ENCODE measurements around the gene SYT9. TPM values are rescaled to one million over a fixed set of nuclear protein-coding genes. Genes with fewer than 3 reads are reported as not detected.

Gene SYT9
- total RNA-seq, 2 donors from 2014 or later, result 0.64 to 2.2 TPM

DNA sequence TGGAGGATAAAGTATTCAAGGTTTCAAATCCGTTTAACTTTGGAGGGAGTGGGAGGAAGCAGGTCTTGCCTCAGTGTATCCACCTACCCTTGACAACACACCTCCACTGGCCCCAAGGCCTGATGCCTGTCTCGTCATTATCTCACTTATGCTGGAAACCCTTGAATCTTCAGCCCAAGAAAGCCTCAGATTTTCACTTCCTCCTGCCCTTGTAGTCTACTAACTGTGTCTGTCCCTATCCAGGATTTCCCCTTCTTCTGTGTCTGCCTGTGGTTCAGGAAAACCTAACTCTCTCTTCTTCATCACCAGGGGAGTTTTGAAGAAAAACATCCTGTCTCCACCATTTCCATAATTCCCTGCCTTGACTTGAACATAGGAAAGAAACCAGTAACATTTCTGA lies 56.1 kb downstream of the SYT9 start:
- Histone ChIP-seq H3K9me3 (no peaks in the 10 kb centered on the region), H3K4me3 (no peak overlapping the region), H3K4me1 (replicated peaks) (no peaks in the 10 kb centered on the region), H3K27ac (no peak overlapping the region), H3K36me3 (no peaks in the 10 kb centered on the region), H3K27me3 (replicated peaks; ENCODE audit: insufficient read depth) (no peaks in the 10 kb centered on the region)
- TF ChIP-seq, protein P1, sequence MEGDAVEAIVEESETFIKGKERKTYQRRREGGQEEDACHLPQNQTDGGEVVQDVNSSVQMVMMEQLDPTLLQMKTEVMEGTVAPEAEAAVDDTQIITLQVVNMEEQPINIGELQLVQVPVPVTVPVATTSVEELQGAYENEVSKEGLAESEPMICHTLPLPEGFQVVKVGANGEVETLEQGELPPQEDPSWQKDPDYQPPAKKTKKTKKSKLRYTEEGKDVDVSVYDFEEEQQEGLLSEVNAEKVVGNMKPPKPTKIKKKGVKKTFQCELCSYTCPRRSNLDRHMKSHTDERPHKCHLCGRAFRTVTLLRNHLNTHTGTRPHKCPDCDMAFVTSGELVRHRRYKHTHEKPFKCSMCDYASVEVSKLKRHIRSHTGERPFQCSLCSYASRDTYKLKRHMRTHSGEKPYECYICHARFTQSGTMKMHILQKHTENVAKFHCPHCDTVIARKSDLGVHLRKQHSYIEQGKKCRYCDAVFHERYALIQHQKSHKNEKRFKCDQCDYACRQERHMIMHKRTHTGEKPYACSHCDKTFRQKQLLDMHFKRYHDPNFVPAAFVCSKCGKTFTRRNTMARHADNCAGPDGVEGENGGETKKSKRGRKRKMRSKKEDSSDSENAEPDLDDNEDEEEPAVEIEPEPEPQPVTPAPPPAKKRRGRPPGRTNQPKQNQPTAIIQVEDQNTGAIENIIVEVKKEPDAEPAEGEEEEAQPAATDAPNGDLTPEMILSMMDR (IDR thresholded peaks at IDR 0.05), result no peak
- no peak for TF ChIP-seq POLR2AphosphoS5 (IDR thresholded peaks at IDR 0.05)
- TF ChIP-seq POLR2A (IDR thresholded peaks at IDR 0.05), result no peak
- 82% methylated on average over 2 of the region's 2 CpGs for WGBS
- intact Hi-C loops (cut with DNase I), result no loop called here
- DNase-seq (ENCODE audit: low spot score), result no peak

- Histone ChIP-seq H3K27me3 (replicated peaks; ENCODE audit: insufficient read depth) (no peaks in the 10 kb centered on the region), H3K9me3 (no peaks in the 10 kb centered on the region), H3K27ac (no peak overlapping the region), H3K4me3 (no peak overlapping the region), H3K4me1 (replicated peaks) (no peaks in the 10 kb centered on the region), H3K36me3 (no peaks in the 10 kb centered on the region)
- no peak for TF ChIP-seq POLR2AphosphoS5 (IDR thresholded peaks at IDR 0.05)
- no peak for TF ChIP-seq POLR2A (IDR thresholded peaks at IDR 0.05)
- TF ChIP-seq, protein P1 (IDR thresholded peaks at IDR 0.05), result no peak
- intact Hi-C loops (cut with DNase I), result no loop called here
- DNase-seq (ENCODE audit: low spot score), result no peak
- WGBS, result 36% methylated on average over 3 of the region's 3 CpGs
Measured at GRCh38 chr11:7311903-7312302, 60.2 kb downstream of the SYT9 start.

GRCh38 chr11:7314811-7315604 lies 63.3 kb downstream of the SYT9 start:
- Histone ChIP-seq H3K4me3 (no peak overlapping the region), H3K9me3 (no peaks in the 10 kb centered on the region), H3K27ac (no peak overlapping the region), H3K4me1 (replicated peaks) (no peaks in the 10 kb centered on the region), H3K36me3 (no peaks in the 10 kb centered on the region), H3K27me3 (replicated peaks; ENCODE audit: insufficient read depth) (no peaks in the 10 kb centered on the region)
- WGBS, result 85% methylated on average over 4 of the region's 4 CpGs
- intact Hi-C loops (cut with DNase I), result no loop called here
- TF ChIP-seq POLR2AphosphoS5 (IDR thresholded peaks at IDR 0.05), result no peak
- TF ChIP-seq POLR2A (IDR thresholded peaks at IDR 0.05), result no peak
- no peak for DNase-seq (ENCODE audit: low spot score)

DNA sequence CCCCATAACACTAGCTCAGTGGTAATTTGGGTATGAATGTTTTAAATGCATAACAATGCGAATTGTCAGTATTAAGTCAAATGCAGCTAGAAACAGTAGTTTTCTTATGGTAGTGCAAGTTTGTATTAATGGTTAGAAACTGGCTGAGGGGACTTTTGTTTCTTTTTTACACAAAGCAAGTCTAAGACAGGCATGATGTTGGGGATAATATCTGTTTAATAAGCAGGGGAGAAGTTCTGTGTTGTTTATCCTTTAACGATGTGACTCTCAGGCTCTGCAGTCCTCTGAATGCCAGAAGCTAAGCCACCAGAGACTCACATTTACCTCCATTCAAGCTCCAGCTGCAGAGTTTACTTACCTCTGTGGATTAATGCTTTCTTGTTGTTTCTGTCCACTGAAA lies 67.8 kb downstream of the SYT9 start:
- H3K27me3 ChIP-seq (replicated peaks; ENCODE audit: insufficient read depth), result no peaks in the 10 kb centered on the region
- H3K4me3 ChIP-seq, result no peak overlapping the region
- WGBS, result 64% methylated on average over 2 of the region's 2 CpGs
- no peak overlapping the region for H3K27ac ChIP-seq
- no peaks in the 10 kb centered on the region for H3K9me3 ChIP-seq
- no peaks in the 10 kb centered on the region for H3K4me1 ChIP-seq (replicated peaks)
- intact Hi-C loops (cut with DNase I), result no loop called here
- no peak for DNase-seq (ENCODE audit: low spot score)
- TF ChIP-seq, protein P1 (IDR thresholded peaks at IDR 0.05), result no peak
- no peak for TF ChIP-seq POLR2AphosphoS5 (IDR thresholded peaks at IDR 0.05)
- no peak for TF ChIP-seq POLR2A (IDR thresholded peaks at IDR 0.05)
- no peaks in the 10 kb centered on the region for H3K36me3 ChIP-seq

DNA sequence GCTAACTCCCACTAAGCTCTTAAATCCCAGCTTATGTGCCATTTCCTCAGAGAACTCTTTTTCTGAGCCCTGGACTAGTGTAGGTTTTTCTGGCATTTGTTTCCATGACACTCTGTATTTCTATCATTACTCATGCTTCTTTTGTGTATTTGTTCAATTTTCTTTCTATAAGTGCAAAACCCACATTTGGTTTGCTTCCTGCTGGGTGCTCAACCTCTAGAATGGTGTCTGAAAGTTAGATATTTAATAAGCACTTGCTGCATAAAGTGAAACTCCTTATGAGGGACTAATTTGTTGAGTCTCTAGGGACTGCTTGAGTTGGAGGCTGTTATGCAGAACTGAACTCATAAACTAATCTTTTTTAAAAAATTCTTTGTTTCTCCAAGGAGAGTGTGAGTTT lies 68.6 kb downstream of the SYT9 start:
- no peaks in the 10 kb centered on the region for H3K4me1 ChIP-seq (replicated peaks)
- no peak overlapping the region for H3K27ac ChIP-seq
- TF ChIP-seq POLR2A (IDR thresholded peaks at IDR 0.05) (no peak), POLR2AphosphoS5 (IDR thresholded peaks at IDR 0.05) (no peak)
- TF ChIP-seq, protein P1 (IDR thresholded peaks at IDR 0.05), result no peak
- no peaks in the 10 kb centered on the region for H3K27me3 ChIP-seq (replicated peaks; ENCODE audit: insufficient read depth)
- intact Hi-C loops (cut with DNase I), result no loop called here
- no peak overlapping the region for H3K4me3 ChIP-seq
- no peaks in the 10 kb centered on the region for H3K36me3 ChIP-seq
- no peak for DNase-seq (ENCODE audit: low spot score)
- no peaks in the 10 kb centered on the region for H3K9me3 ChIP-seq

Data from prostate gland (tissue), 2 donors.